HG03457 (cell line): ENCODE data around the gene TGFBR2.

Experiments used
- ATAC-seq: cut with Tn5 transposase; IDR thresholded peaks from one replicate; pipeline ENCODE4 v1.9.1; 2021; ENCODE audit warnings: moderate number of reproducible peaks; ENCODE audit not compliant: unreplicated experiment

TGFBR2 gene

GRCh38 chr3:30633718-30634117, 27.3 kb downstream of the TGFBR2 start:
- no peak for ATAC-seq

GRCh38 chr3:30634761-30635735, 28.6 kb downstream of the TGFBR2 start:
- ATAC-seq = no peak

- no peak for ATAC-seq
These were observed 31.2 kb downstream of the TGFBR2 start for GRCh38 chr3:30637310-30638219.

- ATAC-seq = no peak
These were observed 32.4 kb downstream of the TGFBR2 start for GRCh38 chr3:30638685-30639412.

GRCh38 chr3:30639937-30640336, 33.5 kb downstream of the TGFBR2 start:
- peak; percentile 79 for ATAC-seq

GRCh38 chr3:30640851-30641250, 34.5 kb downstream of the TGFBR2 start:
- ATAC-seq = no peak

GRCh38 chr3:30641416-30642251, 35.2 kb downstream of the TGFBR2 start:
- no peak for ATAC-seq

GRCh38 chr3:30642849-30643361, 36.5 kb downstream of the TGFBR2 start:
- no peak for ATAC-seq

- no peak for ATAC-seq
These were observed 37.5 kb downstream of the TGFBR2 start for GRCh38 chr3:30643763-30644462.

GRCh38 chr3:30644615-30645014, 38.2 kb downstream of the TGFBR2 start:
- ATAC-seq = peak; percentile 64

GRCh38 chr3:30645077-30645476, 38.7 kb downstream of the TGFBR2 start:
- ATAC-seq = no peak

- ATAC-seq = no peak
These were observed 39.9 kb downstream of the TGFBR2 start for GRCh38 chr3:30646181-30646876.

GRCh38 chr3:30646961-30647752, 40.8 kb downstream of the TGFBR2 start:
- ATAC-seq = no peak

- no peak for ATAC-seq
These were observed 42.4 kb downstream of the TGFBR2 start for GRCh38 chr3:30648670-30649357.

GRCh38 chr3:30649572-30650318, 43.3 kb downstream of the TGFBR2 start:
- ATAC-seq = peak; percentile 40

GRCh38 chr3:30650348-30650995, 44.1 kb downstream of the TGFBR2 start:
- ATAC-seq = no peak
